Sciatic nerve (tissue), 2 donors: ENCODE data around the gene KIFC1. TPM values are rescaled to one million over a fixed set of nuclear protein-coding genes. Genes with fewer than 3 reads are reported as not detected.
A peak's percentile ranks its signal among the peaks of the same experiment; 100 is the strongest.
"Not testable (repeated sequence)": the region's sequence is repeated elsewhere in the genome, so short reads cannot be mapped to it uniquely, and the experiment has no call there.

Source experiments
- ATAC-seq: fragments of 200-7000 bp; cut with Tn5 transposase; one replicate; pipeline ENCODE4 v1.9.1; 2020; ENCODE audit warnings: mild to moderate bottlenecking, moderate library complexity
- DNase-seq: peaks from one replicate; pipeline ENCODE4 v3.0.0-alpha.2; 2020; ENCODE audit warnings: low spot score
- intact Hi-C: fragments of 100-400 bp; cut with DNase I; formaldehyde crosslinking; loops from one replicate; pipeline ENCODE4 v1.14.2; 2022
- total RNA-seq: library from RNA; stranded (reverse); fragmentation: NEBNext Ultra II Directional; extraction: Animal tissue kit (Norgen Biotek cat#: 25700); gene quantifications from one replicate; pipeline ENCODE4 v1.2.1, GENCODE V29; 2021
- donor health status: DM: no; HTN: no; CAD: no.
- donor health status: DM: no; HTN: no; CAD: no.

The KIFC1 gene
- total RNA-seq, 1 donor from 2014 or later = 1.5 TPM

DNA sequence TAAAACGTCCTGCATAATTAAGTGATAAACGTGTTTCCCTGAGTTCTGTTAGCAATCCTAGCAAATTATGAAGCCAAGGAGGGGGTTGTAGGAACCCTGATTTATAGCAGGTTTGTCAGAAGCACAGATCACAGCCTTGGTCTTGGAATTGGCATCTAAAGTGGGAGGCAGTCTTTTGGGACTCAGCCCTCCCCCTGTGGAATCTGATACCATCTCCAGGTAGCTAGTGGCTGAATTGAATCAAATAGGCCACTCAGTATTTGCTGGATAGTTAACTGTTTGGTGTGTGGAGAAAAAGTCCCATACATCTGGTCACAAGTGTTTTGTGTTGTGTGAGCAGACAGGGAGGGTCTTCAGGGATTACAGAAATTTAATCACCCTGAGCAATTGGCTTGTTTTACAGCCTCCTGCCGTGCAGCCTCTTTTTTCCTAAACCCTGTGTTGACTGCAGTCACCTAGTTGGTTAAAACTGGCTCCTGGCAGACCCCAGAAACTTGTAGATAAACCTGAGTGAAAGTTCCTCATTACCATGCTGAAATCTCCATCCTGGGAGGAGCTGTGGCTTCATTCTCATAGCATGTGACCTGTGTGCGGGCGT, 19.0 kb upstream of the KIFC1 start:
- ATAC-seq (no peak), DNase-seq (no peak)
- intact Hi-C loops = no loop called here

DNA sequence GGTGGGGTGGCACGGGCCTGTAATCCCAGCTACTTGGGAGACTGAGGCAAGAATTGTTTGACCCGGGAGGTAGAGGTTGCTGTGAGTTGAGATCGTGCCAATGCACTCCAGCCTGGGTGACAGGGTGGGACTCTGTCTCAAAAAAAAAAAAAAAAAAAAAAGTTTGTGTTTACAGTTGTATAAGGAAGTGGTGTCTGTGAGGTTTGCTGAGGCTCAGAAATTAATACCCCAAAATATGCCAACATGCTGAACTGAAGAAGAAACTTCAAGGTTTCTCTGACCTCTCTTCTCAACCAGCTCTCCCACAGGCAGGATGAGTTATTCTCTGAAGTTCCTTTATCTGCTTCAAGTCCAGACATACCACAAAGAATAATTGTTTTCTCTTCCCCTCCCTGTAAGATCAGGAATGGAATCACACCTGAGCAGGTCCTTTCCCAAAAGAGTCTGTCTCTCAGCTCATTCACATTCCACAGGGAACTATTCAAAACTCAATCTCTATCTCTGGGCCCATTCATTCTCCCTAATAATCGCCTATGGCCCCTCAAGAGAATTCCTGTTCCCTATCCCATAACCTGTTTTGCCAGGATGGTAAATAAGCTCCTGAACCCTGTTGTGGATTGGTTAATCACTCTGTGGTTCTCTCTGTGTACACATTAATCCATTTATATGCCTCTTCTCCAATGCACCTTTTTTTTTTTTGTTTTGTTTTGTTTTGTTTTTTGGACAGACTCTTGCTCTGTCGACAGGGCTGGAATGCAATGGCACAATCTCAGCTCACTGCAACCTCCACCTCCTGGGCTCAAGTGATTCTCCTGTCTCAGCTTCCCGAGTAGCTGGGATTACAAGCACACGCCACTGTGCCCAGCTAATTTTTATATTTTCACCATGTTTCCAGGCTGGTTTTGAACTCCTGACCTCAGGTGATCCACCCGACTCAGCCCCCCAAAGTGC, 17.4 kb upstream of the KIFC1 start:
- no peak for ATAC-seq
- intact Hi-C loops = no loop called here
- no peak for DNase-seq

DNA sequence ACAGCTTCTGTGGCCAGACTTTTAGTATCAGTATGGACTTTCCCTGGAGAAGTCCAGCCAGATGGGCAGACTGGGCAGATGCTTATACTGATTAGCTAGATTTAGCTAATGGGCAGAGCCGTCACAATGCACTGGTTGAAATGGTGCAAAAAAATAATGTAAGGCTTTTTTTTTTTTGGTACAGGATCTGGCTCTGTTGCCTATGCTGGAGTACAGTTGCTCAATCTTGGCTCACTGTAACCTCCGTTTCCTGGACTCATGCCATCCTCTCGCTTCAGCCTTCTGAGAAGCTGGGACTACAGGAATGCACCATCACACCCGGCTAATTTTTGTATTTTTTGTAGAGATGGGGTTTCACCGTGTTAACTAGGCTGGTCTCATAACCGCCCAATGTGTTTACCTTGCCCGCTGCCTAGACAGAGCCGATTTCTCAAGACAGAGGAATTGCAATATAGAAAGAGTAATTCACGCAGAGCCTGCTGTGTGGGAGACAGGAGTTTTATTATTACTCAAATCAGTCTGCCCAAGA, 16.4 kb upstream of the KIFC1 start:
- peak; percentile 96 for ATAC-seq
- intact Hi-C loops = no loop called here
- DNase-seq = peak; percentile 85

DNA sequence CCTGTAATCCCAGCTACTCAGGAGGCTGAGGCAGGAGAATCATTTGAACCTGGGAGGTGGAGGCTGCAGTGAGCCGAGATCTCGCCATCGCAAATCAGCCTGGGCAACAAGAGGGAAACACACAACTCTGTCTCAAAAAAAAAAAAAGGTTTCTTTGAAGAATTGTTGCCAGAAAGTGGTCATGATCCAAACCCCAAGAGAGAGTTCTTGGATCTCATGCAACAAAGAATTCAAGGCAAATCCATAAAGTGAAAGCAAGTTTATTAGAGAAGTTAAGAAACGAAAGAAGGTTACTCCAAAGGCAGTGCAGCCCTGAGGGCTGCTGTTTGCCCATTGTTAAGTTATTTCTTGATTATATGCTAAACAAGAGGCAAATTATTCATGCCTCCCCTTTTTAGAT, 14.5 kb upstream of the KIFC1 start:
- intact Hi-C loops = no loop called here
- no peak for DNase-seq

DNA sequence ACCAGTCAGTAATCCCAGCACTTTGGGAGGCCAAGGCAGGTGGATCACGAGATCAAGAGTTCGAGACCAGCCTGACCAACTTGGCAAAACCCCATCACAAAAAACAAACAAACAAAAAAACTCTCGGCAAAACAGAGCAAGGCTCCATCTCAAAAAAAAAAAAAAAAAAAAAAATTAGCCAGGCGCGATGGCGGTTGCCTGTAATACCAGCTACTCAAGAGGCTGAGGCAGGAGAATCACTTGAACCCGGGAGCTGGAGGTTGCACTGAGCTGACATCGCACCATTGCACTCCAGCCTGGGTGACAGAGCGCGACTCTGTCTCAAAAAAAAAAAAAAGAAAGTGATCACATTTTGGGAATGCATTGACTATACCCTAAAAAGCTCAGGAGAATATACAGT, 12.4 kb upstream of the KIFC1 start:
- intact Hi-C loops, ATAC-seq: not testable (repeated sequence)

More for the DNA sequence above, 14.5 kb upstream of the KIFC1 start:
- peak; percentile 29 for ATAC-seq

DNA sequence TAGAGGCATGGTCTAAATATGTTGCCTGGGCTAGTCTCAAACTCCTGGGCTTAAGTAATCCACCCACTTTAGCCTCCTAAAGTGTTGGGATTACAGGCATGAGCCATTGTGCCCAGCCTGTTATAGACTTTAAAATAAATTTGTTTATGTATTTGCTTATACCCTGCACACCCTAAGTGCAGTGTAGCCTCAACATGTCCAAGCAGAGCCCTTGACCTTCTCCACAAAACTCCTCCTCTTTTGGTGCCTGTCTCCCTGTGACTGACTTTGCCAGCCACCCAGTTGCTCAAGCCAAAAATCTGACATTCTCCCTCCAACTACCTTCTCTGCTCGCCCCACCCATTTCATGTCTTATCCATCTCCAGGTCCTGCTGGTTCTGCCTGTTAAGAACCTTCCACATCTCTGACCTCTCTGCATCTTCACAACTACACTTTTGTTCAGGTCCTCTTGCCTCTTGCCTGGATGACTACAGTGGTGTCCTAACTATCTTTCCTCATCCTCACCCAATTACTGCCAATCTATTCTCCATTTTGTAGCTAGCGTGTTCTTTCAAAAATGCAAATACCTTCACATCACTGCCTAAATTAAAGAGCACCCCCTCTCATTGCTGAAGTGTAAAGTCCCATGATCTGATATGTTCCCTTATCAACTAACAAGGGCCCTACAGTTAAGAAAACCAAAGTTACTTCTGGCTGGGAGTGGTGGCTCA, 11.2 kb upstream of the KIFC1 start:
- intact Hi-C loops = no loop called here
- DNase-seq (no peak), ATAC-seq (no peak)

More for the DNA sequence above, 12.4 kb upstream of the KIFC1 start:
- not testable (repeated sequence) for DNase-seq

DNA sequence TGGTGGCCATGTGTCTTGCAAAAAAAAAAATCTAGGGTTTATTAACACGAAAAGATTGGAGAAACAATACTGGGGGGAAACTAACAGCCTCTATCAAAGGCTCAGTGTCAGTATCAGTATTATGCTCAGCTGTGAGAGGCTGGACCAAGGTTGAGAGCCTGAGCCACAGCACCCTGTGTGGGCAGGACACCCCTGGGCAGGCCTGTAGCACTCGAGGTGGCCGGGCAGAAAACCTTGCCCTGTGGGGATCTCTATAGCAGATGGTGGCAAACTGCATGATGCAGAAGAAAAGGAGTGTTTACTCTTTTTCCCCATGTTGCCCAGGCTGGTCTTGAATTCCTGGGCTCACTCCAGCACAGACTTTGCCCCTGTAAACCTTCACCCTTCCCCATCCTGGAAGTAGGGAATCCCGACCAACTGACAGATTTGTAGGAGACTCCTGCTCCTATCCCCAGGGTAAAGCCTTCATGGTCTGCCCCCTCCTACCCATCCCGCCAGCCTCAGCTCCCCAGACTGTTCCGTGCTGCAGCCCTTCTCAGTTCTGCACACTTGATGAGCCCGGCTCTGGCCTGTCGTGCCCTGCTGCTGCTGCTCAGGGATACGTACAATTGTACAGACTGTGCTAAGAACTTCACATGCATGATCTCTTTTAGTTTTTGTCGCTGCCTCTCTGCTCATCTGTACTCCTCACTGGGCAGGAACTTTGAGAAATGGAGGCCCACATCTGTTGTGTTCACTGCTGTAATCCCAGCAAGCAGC, 8.0 kb upstream of the KIFC1 start:
- ATAC-seq (no peak), DNase-seq (no peak)
- intact Hi-C loops = no loop called here

DNA sequence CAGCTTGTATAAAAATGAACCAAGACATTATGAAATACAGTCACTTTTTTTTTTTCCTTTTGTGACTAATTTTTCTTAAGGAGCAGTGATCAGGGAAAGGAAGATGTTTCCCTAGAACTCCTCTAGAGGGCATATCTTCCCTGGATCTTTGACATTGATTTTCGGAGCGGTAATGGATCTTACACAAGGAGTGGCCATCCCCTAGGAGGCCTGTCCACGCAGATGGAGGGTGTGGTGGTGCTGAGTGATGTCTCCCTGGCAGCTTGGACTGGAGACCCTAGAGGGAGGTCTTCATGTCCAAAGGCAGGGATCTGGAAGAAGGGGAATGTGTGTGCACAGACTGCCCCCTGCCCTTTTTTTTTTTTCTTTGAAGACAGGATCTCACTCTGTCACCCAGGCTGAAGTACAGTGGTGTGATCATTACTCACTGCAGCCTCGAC, 7.0 kb upstream of the KIFC1 start:
- intact Hi-C loops = no loop called here
- DNase-seq = no peak
- ATAC-seq = peak; percentile 73

DNA sequence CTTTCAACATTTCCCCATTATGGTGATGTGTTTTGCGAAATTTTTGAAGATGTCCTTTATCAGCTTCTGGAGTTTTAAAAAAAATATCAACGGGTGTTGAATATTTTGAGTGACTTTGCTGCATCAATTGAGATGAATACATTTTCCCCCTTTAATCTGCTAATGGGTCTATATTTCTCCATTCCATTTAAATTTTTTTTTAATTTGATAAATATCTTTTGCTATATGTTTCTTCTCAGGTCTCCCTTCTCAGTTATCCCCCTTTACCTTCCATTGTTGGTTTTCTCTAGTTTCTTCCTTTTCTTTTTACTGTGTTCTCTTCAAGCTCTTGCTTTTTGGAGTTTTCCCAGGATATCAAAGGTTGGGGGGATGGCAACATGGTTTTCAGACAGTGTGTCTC, 1.4 kb upstream of the KIFC1 start:
- DNase-seq (no peak), ATAC-seq (no peak)
- intact Hi-C loops = no loop called here

DNA sequence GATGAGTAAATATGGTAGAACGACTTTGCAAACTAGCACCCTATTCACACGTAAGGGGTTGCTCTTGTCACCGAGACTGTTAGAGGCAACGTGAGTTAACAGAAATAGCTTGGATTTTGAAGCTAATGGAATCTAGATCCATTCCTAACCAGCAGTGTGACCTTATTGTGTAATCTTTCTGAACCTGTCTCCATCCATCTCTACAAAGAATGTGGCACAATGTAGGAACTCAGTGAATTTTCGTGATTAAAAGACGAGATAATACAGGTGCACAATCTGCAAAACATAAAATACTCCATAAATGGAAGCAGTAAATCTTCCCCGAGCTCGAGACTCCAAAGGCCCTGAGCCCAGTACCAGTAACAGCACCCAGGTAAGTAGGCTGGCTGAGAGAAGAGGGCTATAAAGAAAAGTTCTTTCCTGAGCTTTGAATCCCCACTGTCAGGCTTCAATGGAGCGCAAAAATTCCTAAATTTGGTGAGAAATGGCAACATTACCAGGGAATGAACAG, 801 bp upstream of the KIFC1 start:
- ATAC-seq (no peak), DNase-seq (no peak)
- intact Hi-C loops = no loop called here

DNA sequence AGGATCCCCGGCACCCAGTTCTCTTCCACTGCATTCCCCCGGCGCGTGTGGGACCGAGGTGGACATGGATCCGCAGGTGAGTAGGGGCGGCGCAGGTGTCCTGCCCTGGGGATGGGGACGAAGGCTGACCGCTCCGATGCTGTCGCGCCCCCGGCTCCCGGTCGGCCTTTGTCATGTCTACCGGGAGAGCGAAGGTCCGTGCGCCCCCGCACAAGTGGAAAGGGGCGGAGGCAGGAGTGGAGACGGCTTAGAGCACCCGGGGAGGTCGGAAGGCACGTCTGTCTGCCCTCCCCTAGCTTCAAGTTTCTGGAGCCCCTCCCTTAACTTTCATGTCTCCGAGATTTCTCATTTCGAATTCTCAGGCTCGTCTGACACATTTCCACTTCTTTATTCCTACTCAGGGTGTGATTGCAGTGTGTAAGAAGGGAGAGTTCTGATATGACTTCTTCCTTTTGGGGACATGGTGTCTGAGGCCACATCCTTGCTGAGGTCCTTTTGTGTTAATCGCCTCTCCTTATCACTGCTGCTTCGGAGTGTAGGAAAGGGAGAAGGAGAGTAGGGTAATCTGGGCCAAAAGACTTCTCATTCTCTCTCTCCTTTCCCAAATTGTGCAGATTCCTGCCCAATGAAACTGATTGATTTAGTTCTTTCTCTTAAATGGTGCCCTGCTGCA, 435 bp downstream of the KIFC1 start:
- intact Hi-C loops = no loop called here
- no peak for DNase-seq
- ATAC-seq = no peak

DNA sequence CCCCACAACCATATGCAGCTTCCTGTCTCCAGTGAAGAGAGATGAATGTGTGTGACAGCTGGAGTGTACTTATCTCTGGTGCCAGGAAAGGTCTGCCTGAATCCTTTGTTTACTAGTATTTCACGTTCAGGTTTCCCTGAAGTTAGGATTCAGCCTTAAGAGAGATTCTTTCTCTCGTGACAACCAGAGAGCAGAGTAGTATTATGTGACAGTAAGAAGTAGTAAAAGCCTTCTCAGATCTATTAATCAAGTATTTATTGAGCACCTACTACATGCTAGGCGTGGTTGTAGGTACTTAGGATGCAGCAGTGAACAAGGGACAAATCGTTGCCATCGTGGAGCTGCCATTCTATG, 949 bp downstream of the KIFC1 start:
- intact Hi-C loops = no loop called here
- ATAC-seq (no peak), DNase-seq (no peak)

DNA sequence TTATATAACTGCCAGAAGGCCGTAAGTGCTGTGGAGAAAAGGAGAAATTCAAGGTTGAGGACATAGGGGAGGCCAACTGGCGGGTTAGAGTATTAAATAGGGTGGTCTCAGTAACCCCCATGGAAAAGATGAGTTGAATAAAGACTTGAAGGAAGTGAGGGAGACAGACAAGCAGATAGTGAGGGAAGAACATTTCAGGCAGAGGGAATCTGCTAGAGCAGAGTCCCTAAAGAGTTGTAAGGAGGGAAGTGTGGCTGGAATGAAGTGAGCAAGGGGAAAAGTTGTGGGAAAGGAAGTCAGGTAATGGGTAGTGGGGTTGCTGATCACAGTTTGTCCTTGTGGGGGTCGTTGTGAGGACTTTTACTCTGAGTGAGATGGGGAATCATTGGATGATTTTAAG, 1.4 kb downstream of the KIFC1 start:
- ATAC-seq = no peak
- DNase-seq = no peak
- intact Hi-C loops = no loop called here

DNA sequence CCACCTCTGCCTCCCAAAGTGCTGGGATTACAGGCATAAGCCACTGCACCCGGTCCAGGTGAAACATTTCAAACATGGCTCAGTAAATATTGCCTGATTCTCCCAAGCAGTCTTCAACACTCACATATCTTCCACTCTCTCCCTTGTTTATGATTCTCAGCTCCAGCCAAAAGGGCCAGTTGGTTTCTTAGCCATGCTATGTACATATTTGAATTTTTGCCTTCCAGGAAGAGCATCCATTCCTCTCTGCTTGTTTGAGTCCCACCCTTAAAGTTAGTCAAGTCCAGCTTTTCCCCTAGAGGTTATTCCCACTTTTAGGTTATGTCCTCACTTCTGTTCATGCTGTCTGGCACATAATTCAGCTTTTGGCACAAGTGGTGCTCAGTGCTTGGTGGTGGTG, 5.9 kb downstream of the KIFC1 start:
- intact Hi-C loops = no loop called here
- DNase-seq (no peak), ATAC-seq (no peak)

DNA sequence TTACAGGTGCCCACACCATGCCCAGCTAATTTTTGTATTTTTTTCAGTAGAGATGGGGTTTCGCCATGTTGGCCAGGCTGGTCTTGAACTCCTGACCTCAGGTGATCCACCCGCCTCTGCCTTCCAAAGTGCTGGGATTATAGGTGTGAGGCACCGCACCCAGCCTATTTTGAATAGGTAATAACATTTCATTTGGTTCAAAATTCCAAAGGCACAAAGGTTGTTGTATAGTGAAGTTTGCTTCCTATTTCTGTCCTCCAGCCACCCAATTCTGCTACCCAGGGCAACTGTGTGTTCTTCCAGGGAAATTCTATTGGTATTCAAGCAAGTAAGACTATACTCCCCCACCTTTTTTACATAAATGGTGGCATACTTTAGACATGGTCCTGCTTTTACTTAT, 7.0 kb downstream of the KIFC1 start:
- intact Hi-C loops, ATAC-seq: not testable (repeated sequence)

DNA sequence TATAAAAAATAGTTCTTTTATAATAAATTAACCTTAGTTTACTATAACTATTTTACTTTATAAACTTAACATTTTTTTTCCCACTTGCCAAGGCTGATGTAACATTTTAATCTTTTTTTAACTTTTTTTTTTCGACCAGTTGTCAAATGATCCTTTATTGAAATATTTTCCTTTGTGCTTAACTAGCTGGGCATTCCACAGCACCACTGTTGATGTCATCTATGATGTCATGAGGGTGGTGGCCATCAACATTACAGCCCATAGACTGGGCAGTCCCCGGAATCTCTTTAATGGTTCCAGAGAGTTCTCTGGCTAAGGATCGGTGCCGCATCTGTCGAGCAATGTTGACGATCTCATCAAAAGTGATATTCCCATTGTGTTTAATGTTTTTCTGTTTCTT, 8.3 kb downstream of the KIFC1 start:
- DNase-seq, intact Hi-C loops: not testable (repeated sequence)

More for the DNA sequence above, 7.0 kb downstream of the KIFC1 start:
- not testable (repeated sequence) for DNase-seq

DNA sequence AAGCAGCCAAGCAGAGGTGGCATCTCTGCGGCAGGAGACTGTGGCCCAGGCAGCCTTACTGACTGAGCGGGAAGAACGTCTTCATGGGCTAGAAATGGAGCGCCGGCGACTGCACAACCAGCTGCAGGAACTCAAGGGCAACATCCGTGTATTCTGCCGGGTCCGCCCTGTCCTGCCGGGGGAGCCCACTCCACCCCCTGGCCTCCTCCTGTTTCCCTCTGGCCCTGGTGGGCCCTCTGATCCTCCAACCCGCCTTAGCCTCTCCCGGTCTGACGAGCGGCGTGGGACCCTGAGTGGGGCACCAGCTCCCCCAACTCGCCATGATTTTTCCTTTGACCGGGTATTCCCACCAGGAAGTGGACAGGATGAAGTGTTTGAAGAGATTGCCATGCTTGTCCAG, 13.3 kb downstream of the KIFC1 start:
- no peak for DNase-seq
- intact Hi-C loops = no loop called here
- no peak for ATAC-seq

More for the DNA sequence above, 8.3 kb downstream of the KIFC1 start:
- ATAC-seq = not testable (repeated sequence)

DNA sequence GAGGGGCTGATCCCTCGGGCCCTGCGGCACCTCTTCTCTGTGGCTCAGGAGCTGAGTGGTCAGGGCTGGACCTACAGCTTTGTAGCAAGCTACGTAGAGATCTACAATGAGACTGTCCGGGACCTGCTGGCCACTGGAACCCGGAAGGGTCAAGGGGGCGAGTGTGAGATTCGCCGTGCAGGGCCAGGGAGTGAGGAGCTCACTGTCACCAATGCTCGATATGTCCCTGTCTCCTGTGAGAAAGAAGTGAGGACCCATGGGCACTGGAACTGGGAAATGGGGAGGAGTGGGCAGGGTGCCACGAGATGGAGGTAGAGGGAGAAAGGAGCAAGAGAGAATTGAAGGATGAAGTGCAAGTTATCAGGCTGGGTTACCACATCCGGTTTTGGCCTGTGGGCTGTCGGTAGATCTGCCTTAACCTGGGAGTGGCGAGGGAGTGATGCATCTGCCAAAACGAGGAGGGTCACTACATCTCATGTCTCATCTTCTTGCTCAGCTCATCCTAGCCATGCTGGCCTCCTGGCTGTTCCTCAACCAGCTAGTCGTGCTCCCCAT, 13.8 kb downstream of the KIFC1 start:
- intact Hi-C loops = no loop called here
- ATAC-seq = no peak
- no peak for DNase-seq
